Ovary (tissue), 9 donors: ENCODE data around the gene SMTNL2. TPM values are rescaled to one million over a fixed set of nuclear protein-coding genes. Genes with fewer than 3 reads are reported as not detected.
A peak's percentile ranks its signal among the peaks of the same experiment; 100 is the strongest.

Source experiments
- DNase-seq, 5 donors: peaks; one replicate each; pipeline ENCODE4 v3.0.0-alpha.2; 2019 to 2020
- H3K27ac ChIP-seq, 2 donors: fragments of 200-600 bp; one replicate each; pipeline versions ENCODE4 v1.5.1 to v1.8.0; 2019 to 2022
- H3K27me3 ChIP-seq: fragments of 200-600 bp; one replicate; pipeline ENCODE4 v1.8.0; 2022
- H3K36me3 ChIP-seq: fragments of 200-600 bp; sonication (generic); one replicate; pipeline ENCODE4 v1.5.1; 2019
- H3K4me1 ChIP-seq: one replicate; pipeline ENCODE4 v1.8.1; 2013; ENCODE audit warnings: mild to moderate bottlenecking, moderate library complexity; ENCODE audit not compliant: insufficient read depth
- H3K4me3 ChIP-seq: fragments of 200-600 bp; sonication (generic); one replicate; pipeline ENCODE4 v1.5.1; 2017
- H3K9me3 ChIP-seq, 2 donors: fragments of 200-600 bp in 1 of 2; sonication (generic) in 1 of 2; one replicate each; pipeline versions ENCODE4 v1.5.1 to v1.8.1; 2013 to 2019; ENCODE audit warnings: mild to moderate bottlenecking in 1 of 2, moderate library complexity in 1 of 2
- CTCF ChIP-seq, 3 donors: fragments of 450-650 bp in 2 of 3; fragments of 200-600 bp in 1 of 3; IDR thresholded peaks; one replicate each; pipeline versions ENCODE4 v1.5.1 to v1.8.0; 2016 to 2022; ENCODE audit warnings: antibody characterized with exemption in 3 of 3, mild to moderate bottlenecking in 1 of 3
- EP300 ChIP-seq: sonication (generic); formaldehyde crosslinking; IDR thresholded peaks from one replicate; pipeline ENCODE4 v1.6.1; 2017; ENCODE audit warnings: antibody characterized with exemption
- POLR2A ChIP-seq: fragments of 450-650 bp; IDR thresholded peaks from one replicate; pipeline ENCODE4 v1.6.1; 2017; ENCODE audit warnings: antibody characterized with exemption, mild to moderate bottlenecking, moderate library complexity
- WGBS, 3 donors: extraction: QIAGEN DNeasy Blood & Tissue Kit in 1 of 3; methylation state at CpG; one replicate each; pipeline versions ENCODE4 v1.1.5 to v1.1.7; 2013 to 2017; 5-methylcytosine and 5-hydroxymethylcytosine counted together
- intact Hi-C, 4 donors: fragments of 100-400 bp; cut with DNase I; formaldehyde crosslinking; loops; one replicate each; pipeline versions ENCODE4 v1.11.0 to v1.15.1; 2022 to 2023
- polyA plus RNA-seq, 2 donors: library from polyadenylated mRNA; stranded (reverse); fragments of 200-250 nt in 1 of 2; fragments of 350-450 nt in 1 of 2; fragmentation: Illumina TruSeq in 1 of 2; extraction: RNeasy Lipid Tissue Mini Kit (QIAGEN cat#74804) in 1 of 2; gene quantifications; one replicate each; pipeline ENCODE4 v1.2.3, GENCODE V29; 2013 to 2014
- total RNA-seq, 7 donors: library from RNA; depleted of rRNA in 2 of 7; stranded (reverse); fragments of >200 nt in 2 of 7; fragmentation: NEBNext Ultra II Directional in 3 of 7; extraction: Animal tissue kit (Norgen Biotek cat#: 25700) in 3 of 7; gene quantifications; one replicate each; pipeline versions ENCODE4 v1.1.0 to v1.2.4, GENCODE V29; 2016 to 2023
- donor health status: DM: no; HTN: no; CAD: no; lungs with moderate emphysema.
- donor health status: DM: no; HTN: no; CAD: no.
- donor health status: Bipolar disorder and iron deficiency.
- donor health status: DM: yes; HTN: yes; CAD: no.
- donor health status: DM: no; HTN: no; CAD: no.
- donor health status: DM: yes; HTN: yes; CAD: no.

SMTNL2 gene
- total and polyA plus RNA-seq, 9 donors = 3.7 to 34.3 (median 15.1) TPM

GRCh38 chr17:4536259-4536741 is 48.0 kb upstream of the SMTNL2 start:
- Histone ChIP-seq H3K27me3 (no peaks in the 10 kb centered on the region), H3K4me1 (peaks cover 14% of the 10 kb centered on the region), H3K4me3 (peak overlapping the region; percentile 12), H3K9me3 (no peaks in the 10 kb centered on the region), H3K36me3 (no peaks in the 10 kb centered on the region), H3K27ac (no peak overlapping the region)
- TF ChIP-seq POLR2A = no peak
- no peak for TF ChIP-seq CTCF (IDR thresholded peaks at IDR 0.05)
- TF ChIP-seq EP300 = no peak
- DNase-seq = peak in 3 of 5 donors; percentile 30 to 62 (median 42)
- WGBS, 3 donors = 8 to 40% (median 27%) methylated on average over 19 of the region's 19 CpGs
- intact Hi-C loops = no loop called here

GRCh38 chr17:4536742-4537411 is 47.5 kb upstream of the SMTNL2 start:
- H3K27me3 ChIP-seq = no peaks in the 10 kb centered on the region
- no peak overlapping the region for H3K27ac ChIP-seq
- peak in 2 of 5 donors; percentile 43 to 63 for DNase-seq
- TF ChIP-seq EP300 (peak; percentile 38), POLR2A (no peak), CTCF (IDR thresholded peaks at IDR 0.05) (no peak)
- 16 to 22% (median 20%) methylated on average over 18 of the region's 18 CpGs for WGBS, 3 donors
- intact Hi-C loops = no loop called here
- H3K36me3 ChIP-seq = no peaks in the 10 kb centered on the region
- H3K4me1 ChIP-seq = peaks cover 14% of the 10 kb centered on the region
- H3K4me3 ChIP-seq = no peak overlapping the region
- no peaks in the 10 kb centered on the region for H3K9me3 ChIP-seq

GRCh38 chr17:4537451-4538235 is 46.7 kb upstream of the SMTNL2 start:
- 64 to 75% (median 72%) methylated on average over 19 of the region's 19 CpGs for WGBS, 3 donors
- TF ChIP-seq POLR2A (no peak), CTCF (IDR thresholded peaks at IDR 0.05) (no peak), EP300 (no peak)

GRCh38 chr17:4538236-4539002 is 45.9 kb upstream of the SMTNL2 start:
- Histone ChIP-seq H3K9me3 (no peaks in the 10 kb centered on the region), H3K4me1 (peaks cover 14% of the 10 kb centered on the region), H3K27ac (no peak overlapping the region), H3K27me3 (no peaks in the 10 kb centered on the region), H3K4me3 (no peak overlapping the region), H3K36me3 (no peaks in the 10 kb centered on the region)
- intact Hi-C loops = no loop called here
- TF ChIP-seq CTCF (IDR thresholded peaks at IDR 0.05) (no peak), POLR2A (no peak), EP300 (no peak)
- peak in 2 of 5 donors; percentile 20 to 34 for DNase-seq
- WGBS, 3 donors = 69 to 73% (median 69%) methylated on average over 13 of the region's 13 CpGs

More at GRCh38 chr17:4537451-4538235, 46.7 kb upstream of the SMTNL2 start:
- H3K9me3 ChIP-seq = no peaks in the 10 kb centered on the region
- H3K27ac ChIP-seq = no peak overlapping the region
- H3K27me3 ChIP-seq = no peaks in the 10 kb centered on the region
- peaks cover 14% of the 10 kb centered on the region for H3K4me1 ChIP-seq
- no peak overlapping the region for H3K4me3 ChIP-seq
- DNase-seq = peak in 2 of 5 donors; percentile 19 to 50
- no peaks in the 10 kb centered on the region for H3K36me3 ChIP-seq
- intact Hi-C loops = no loop called here
